PC-9 (cell line): ENCODE results near the gene CDC14A. TPM values are rescaled to one million over a fixed set of nuclear protein-coding genes. Genes with fewer than 3 reads are reported as not detected.

Experiments
- BruUV-seq: library from RNA; stranded (reverse); fragments of 400-500 nt; replicated peaks from 2 replicates; lab custom pipeline; 2021; lab: Mats Ljungman, UMichigan
- CTCF ChIA-PET: fragments of 300-600 bp; sonication (Branson Sonifier 250); formaldehyde crosslinking; loops from one replicate; lab custom pipeline; 2022; ENCODE audit warnings: antibody characterized with exemption; lab: Charles Lee
- POLR2A ChIA-PET: fragments of 300-600 bp; sonication (Branson Sonifier 250); formaldehyde crosslinking; loops from one replicate; lab custom pipeline; 2022; ENCODE audit warnings: antibody characterized with exemption; ENCODE audit not compliant: unreplicated experiment; lab: Charles Lee
- DNase-seq, 2 experiments: peaks; one replicate each; pipeline versions ENCODE4 v3.0.0 to v3.0.0-alpha.2; 2015 to 2022; ENCODE audit warnings: mixed read lengths in 1 of 2
- H2AFZ ChIP-seq: fragments of 200-600 bp; sonication (generic); 2 replicates; pipeline ENCODE4 v1.8.1; 2017; ENCODE audit warnings: antibody characterized with exemption
- H3F3A ChIP-seq: fragments of 200-600 bp; sonication (generic); 2 replicates; pipeline ENCODE4 v1.8.1; 2017; ENCODE audit warnings: antibody characterized with exemption, mild to moderate bottlenecking, low read depth; ENCODE audit not compliant: insufficient read depth
- H3K27ac ChIP-seq: fragments of 200-600 bp; sonication (generic); 2 replicates; pipeline ENCODE4 v1.6.1; 2016; ENCODE audit warnings: mixed run types
- H3K27me3 ChIP-seq: fragments of 200-600 bp; sonication (generic); 2 replicates; pipeline ENCODE4 v1.6.1; 2016; ENCODE audit warnings: low read depth, mixed run types; ENCODE audit not compliant: insufficient read depth
- H3K36me3 ChIP-seq: fragments of 200-600 bp; sonication (generic); 2 replicates; pipeline ENCODE4 v1.6.1; 2016; ENCODE audit warnings: low read depth, mixed run types
- H3K4me1 ChIP-seq: fragments of 200-600 bp; sonication (generic); replicated peaks from 2 replicates; pipeline ENCODE4 v1.6.1; 2016; ENCODE audit warnings: mixed run types; ENCODE audit not compliant: insufficient read depth
- H3K4me2 ChIP-seq: fragments of 200-600 bp; sonication (generic); 2 replicates; pipeline ENCODE4 v1.6.1; 2017; ENCODE audit warnings: mixed run types
- H3K4me3 ChIP-seq: fragments of 200-600 bp; sonication (generic); 2 replicates; pipeline ENCODE4 v1.6.1; 2016; ENCODE audit warnings: mixed run types
- H3K79me2 ChIP-seq: fragments of 200-600 bp; sonication (generic); 2 replicates; pipeline ENCODE4 v1.6.1; 2017; ENCODE audit warnings: low read depth, mixed run types
- H3K9me2 ChIP-seq: fragments of 200-600 bp; sonication (generic); 2 replicates; pipeline ENCODE4 v1.8.1; 2017; ENCODE audit warnings: mild to moderate bottlenecking; ENCODE audit not compliant: insufficient read depth
- H3K9me3 ChIP-seq: fragments of 200-600 bp; sonication (generic); 2 replicates; pipeline ENCODE4 v1.8.1; 2016; ENCODE audit warnings: low read depth; ENCODE audit not compliant: insufficient read depth
- H4K20me1 ChIP-seq: fragments of 200-600 bp; sonication (generic); 2 replicates; pipeline ENCODE4 v1.8.1; 2017; ENCODE audit not compliant: insufficient read depth
- EZH2 ChIP-seq: fragments of 200-600 bp; sonication (generic); IDR thresholded peaks from 2 replicates; pipeline ENCODE4 v1.8.0; 2017; ENCODE audit warnings: antibody characterized with exemption, low read depth
- intact Hi-C: fragments of 100-400 bp; cut with micrococcal nuclease; formaldehyde crosslinking; loops from one replicate; pipeline ENCODE4 v1.10.0; 2022; ENCODE audit not compliant: unreplicated experiment
- total RNA-seq: library from RNA; stranded (reverse); gene quantifications from 2 replicates; pipeline ENCODE4 v1.2.3, GENCODE V29; 2021
- TF ChIP-seq, protein P1 (sequence below): fragments of 200-600 bp; sonication (generic); conservative IDR thresholded peaks from 2 replicates; pipeline ENCODE4 v1.6.1; 2017; ENCODE audit warnings: mixed run types, antibody characterized with exemption, mild to moderate bottlenecking, moderate library complexity

Gene CDC14A
- total RNA-seq, 1 experiment from 2014 or later, result 2.8 TPM

GRCh38 chr1:100308777-100309176 is 43.5 kb upstream of the CDC14A start:
- no peak for DNase-seq

GRCh38 chr1:100309863-100310262 is 42.4 kb upstream of the CDC14A start:
- H3K79me2 ChIP-seq, result no peaks in the 10 kb centered on the region
- H2AFZ ChIP-seq, result no peak overlapping the region
- ChIA-PET POLR2A (no interaction called here), CTCF (no interaction called here)
- H3K4me1 ChIP-seq, result no peaks in the 10 kb centered on the region
- H3K36me3 ChIP-seq, result no peaks in the 10 kb centered on the region
- H3K4me2 ChIP-seq, result no peak overlapping the region
- no peaks in the 10 kb centered on the region for H4K20me1 ChIP-seq
- TF ChIP-seq, protein P1, sequence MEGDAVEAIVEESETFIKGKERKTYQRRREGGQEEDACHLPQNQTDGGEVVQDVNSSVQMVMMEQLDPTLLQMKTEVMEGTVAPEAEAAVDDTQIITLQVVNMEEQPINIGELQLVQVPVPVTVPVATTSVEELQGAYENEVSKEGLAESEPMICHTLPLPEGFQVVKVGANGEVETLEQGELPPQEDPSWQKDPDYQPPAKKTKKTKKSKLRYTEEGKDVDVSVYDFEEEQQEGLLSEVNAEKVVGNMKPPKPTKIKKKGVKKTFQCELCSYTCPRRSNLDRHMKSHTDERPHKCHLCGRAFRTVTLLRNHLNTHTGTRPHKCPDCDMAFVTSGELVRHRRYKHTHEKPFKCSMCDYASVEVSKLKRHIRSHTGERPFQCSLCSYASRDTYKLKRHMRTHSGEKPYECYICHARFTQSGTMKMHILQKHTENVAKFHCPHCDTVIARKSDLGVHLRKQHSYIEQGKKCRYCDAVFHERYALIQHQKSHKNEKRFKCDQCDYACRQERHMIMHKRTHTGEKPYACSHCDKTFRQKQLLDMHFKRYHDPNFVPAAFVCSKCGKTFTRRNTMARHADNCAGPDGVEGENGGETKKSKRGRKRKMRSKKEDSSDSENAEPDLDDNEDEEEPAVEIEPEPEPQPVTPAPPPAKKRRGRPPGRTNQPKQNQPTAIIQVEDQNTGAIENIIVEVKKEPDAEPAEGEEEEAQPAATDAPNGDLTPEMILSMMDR, result no peak
- no peak for TF ChIP-seq EZH2
- no peaks in the 10 kb centered on the region for H3F3A ChIP-seq
- no peaks in the 10 kb centered on the region for H3K9me3 ChIP-seq
- H3K27ac ChIP-seq, result no peak overlapping the region
- intact Hi-C loops, result loop anchor here (10.0 kb wide), 1 partner anchor 45 kb away; the partner anchor contains the start of gene CDC14A
- H3K9me2 ChIP-seq, result no peaks in the 10 kb centered on the region
- H3K4me3 ChIP-seq, result no peak overlapping the region
- DNase-seq, result no peak
- BruUV-seq, result no TSS peak
- no peaks in the 10 kb centered on the region for H3K27me3 ChIP-seq

More at GRCh38 chr1:100308777-100309176, 43.5 kb upstream of the CDC14A start:
- H3F3A ChIP-seq, result no peaks in the 10 kb centered on the region
- no peak overlapping the region for H2AFZ ChIP-seq
- H3K27me3 ChIP-seq, result no peaks in the 10 kb centered on the region
- BruUV-seq, result no TSS peak
- no peaks in the 10 kb centered on the region for H4K20me1 ChIP-seq
- no peak overlapping the region for H3K27ac ChIP-seq
- no peak overlapping the region for H3K4me2 ChIP-seq
- H3K36me3 ChIP-seq, result no peaks in the 10 kb centered on the region
- H3K9me3 ChIP-seq, result no peaks in the 10 kb centered on the region
- no peaks in the 10 kb centered on the region for H3K9me2 ChIP-seq
- H3K79me2 ChIP-seq, result no peaks in the 10 kb centered on the region
- no peak for TF ChIP-seq EZH2
- TF ChIP-seq, protein P1, result no peak
- H3K4me1 ChIP-seq, result no peaks in the 10 kb centered on the region
- no peak overlapping the region for H3K4me3 ChIP-seq
- POLR2A ChIA-PET, result no interaction called here
- intact Hi-C loops, result loop anchor here (10.0 kb wide), 1 partner anchor 46 kb away; the partner anchor contains the start of gene CDC14A
- CTCF ChIA-PET, result no interaction called here

DNA sequence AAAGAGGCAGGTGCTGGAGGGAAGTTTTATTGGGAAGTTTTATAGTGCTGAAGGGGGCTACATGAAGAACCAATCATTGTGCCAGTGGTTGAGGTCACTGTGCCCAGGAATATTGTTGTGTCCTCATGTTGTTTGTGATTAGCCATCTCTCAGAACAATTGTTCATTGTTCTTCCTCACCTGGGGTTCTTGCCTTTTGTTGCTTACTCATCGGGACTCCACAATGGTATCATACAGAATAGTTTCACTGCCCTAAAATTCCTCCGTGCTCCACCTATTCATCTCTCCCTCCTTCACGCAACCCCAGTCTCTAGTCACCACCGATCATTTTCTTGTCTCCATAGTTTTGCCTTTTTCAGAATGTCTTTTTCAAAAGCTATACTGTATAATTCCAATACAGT is 38.9 kb upstream of the CDC14A start:
- H3K4me2 ChIP-seq, result no peak overlapping the region
- H3K9me2 ChIP-seq, result no peaks in the 10 kb centered on the region
- H3K9me3 ChIP-seq, result peaks cover 7% of the 10 kb centered on the region; the same call in 1 of the 2 replicates
- H3K4me3 ChIP-seq, result no peak overlapping the region
- intact Hi-C loops, result no loop called here
- no peaks in the 10 kb centered on the region for H3K4me1 ChIP-seq
- no peak overlapping the region for H3K27ac ChIP-seq
- DNase-seq, result no peak
- CTCF ChIA-PET, result no interaction called here
- no TSS peak for BruUV-seq
- no peak overlapping the region for H2AFZ ChIP-seq
- no peaks in the 10 kb centered on the region for H3F3A ChIP-seq
- TF ChIP-seq, protein P1, result no peak
- no peak for TF ChIP-seq EZH2
- H4K20me1 ChIP-seq, result no peaks in the 10 kb centered on the region
- H3K36me3 ChIP-seq, result no peaks in the 10 kb centered on the region
- POLR2A ChIA-PET, result interaction anchor here (0.6 kb wide), 1 partner anchor 48 kb away, joined by 5 read pairs; no protein-coding TSS in a partner anchor
- no peaks in the 10 kb centered on the region for H3K27me3 ChIP-seq
- no peaks in the 10 kb centered on the region for H3K79me2 ChIP-seq
